ENCODE data around the gene RAB12. TPM values are rescaled to one million over a fixed set of nuclear protein-coding genes. Genes with fewer than 3 reads are reported as not detected.

RAB12 gene
- total and polyA plus RNA-seq, 2 of the 8 experiments (the other 6 are each of a cell fraction or from before 2014, with no cell fraction given), result 19.7 to 45.9 TPM

GRCh38 chr18:8688816-8689215, 79.6 kb downstream of the RAB12 start (continued):
- TF ChIP-seq ATF3 (IDR thresholded peaks at IDR 0.05; ENCODE audit: insufficient read depth, low read depth, low read length), result no peak
- no peak for TF ChIP-seq CREB1 (IDR thresholded peaks at IDR 0.05)
- no peak for TF ChIP-seq CEBPB (IDR thresholded peaks at IDR 0.05; ENCODE audit: low read depth, low read length)
- TF ChIP-seq RNF2 (IDR thresholded peaks at IDR 0.05; ENCODE audit: borderline replicate concordance, low read depth, low read length, missing control alignments, poor library complexity, severe bottlenecking), result no peak

Other genes starting within 250 kb of the RAB12 start
- 60.8 and 62.0 TPM in 2 replicates for gene MTCL1, start 96.1 kb downstream of the RAB12 start, total RNA-seq (2021; fragmentation: NEBNext Ultra II Directional; extraction: Animal tissue kit (Norgen Biotek cat#: 25700))
- 16.6 and 19.8 TPM in 2 replicates for gene MTCL1, start 96.1 kb downstream of the RAB12 start, polyA plus RNA-seq (2011; rRNA removed)